C1 segment of cervical spinal cord (tissue), 14 donors: ENCODE data around the gene CACNG6.
"Not testable (repeated sequence)": the region's sequence is repeated elsewhere in the genome, so short reads cannot be mapped to it uniquely, and the experiment has no call there.

Experiments used
- DNase-seq, 14 donors: peaks; one replicate each; lab custom pipeline; 2025; lab: John Stamatoyannopoulos, UW

CACNG6 gene

GRCh38 chr19:54001496-54001895 lies 10.1 kb downstream of the CACNG6 start:
- DNase-seq: no peak

- no peak for DNase-seq
Observed at GRCh38 chr19:54002495-54003315, 11.3 kb downstream of the CACNG6 start.

- DNase-seq: no peak
Observed at GRCh38 chr19:54009440-54009839, 18.0 kb downstream of the CACNG6 start.

GRCh38 chr19:54010474-54010873 lies 19.0 kb downstream of the CACNG6 start:
- no peak for DNase-seq

GRCh38 chr19:54011507-54012211 lies 20.2 kb downstream of the CACNG6 start:
- DNase-seq: no peak

GRCh38 chr19:54013866-54014265 lies 22.4 kb downstream of the CACNG6 start:
- no peak for DNase-seq

GRCh38 chr19:54014920-54015560 lies 23.6 kb downstream of the CACNG6 start:
- DNase-seq: no peak

- no peak for DNase-seq
Observed at GRCh38 chr19:54017261-54017660, 25.8 kb downstream of the CACNG6 start.

- no peak for DNase-seq
Observed at GRCh38 chr19:54021363-54021762, 29.9 kb downstream of the CACNG6 start.

- DNase-seq: no peak
Observed at GRCh38 chr19:54021932-54022331, 30.5 kb downstream of the CACNG6 start.

GRCh38 chr19:54023191-54023590 lies 31.8 kb downstream of the CACNG6 start:
- no peak for DNase-seq

GRCh38 chr19:54024660-54025059 lies 33.2 kb downstream of the CACNG6 start:
- no peak for DNase-seq

GRCh38 chr19:54026656-54027055 lies 35.2 kb downstream of the CACNG6 start:
- DNase-seq: no peak

GRCh38 chr19:54029301-54029700 lies 37.9 kb downstream of the CACNG6 start:
- DNase-seq: no peak

GRCh38 chr19:54029930-54030490 lies 38.6 kb downstream of the CACNG6 start:
- peak in 6 of 14 donors; percentile 0 to 13 (median 5) for DNase-seq

GRCh38 chr19:54030895-54031586 lies 39.6 kb downstream of the CACNG6 start:
- DNase-seq: no peak

GRCh38 chr19:54035215-54036178 lies 44.1 kb downstream of the CACNG6 start:
- no peak for DNase-seq

GRCh38 chr19:54036542-54036941 lies 45.1 kb downstream of the CACNG6 start:
- not testable (repeated sequence) for DNase-seq

GRCh38 chr19:54040003-54040402 lies 48.6 kb downstream of the CACNG6 start:
- no peak for DNase-seq

- DNase-seq: no peak
Observed at GRCh38 chr19:54041969-54042606, 50.7 kb downstream of the CACNG6 start.
